Transverse colon (tissue), 4 donors: Measurements from ENCODE around the gene MRGPRG. TPM values are rescaled to one million over a fixed set of nuclear protein-coding genes. Genes with fewer than 3 reads are reported as not detected.

ENCODE experiments used
- DNase-seq: peaks from one replicate; pipeline ENCODE4 v3.0.0-alpha.2; 2019
- H3K27ac ChIP-seq, 4 donors: fragments of 200-600 bp; sonication (generic); 2 replicates each; pipeline ENCODE4 v1.5.1; 2016 to 2018; ENCODE audit warnings: inconsistent platforms in 4 of 4
- H3K27me3 ChIP-seq: fragments of 200-600 bp; sonication (generic); 2 replicates; pipeline ENCODE4 v1.5.1; 2017; ENCODE audit warnings: inconsistent platforms
- H3K36me3 ChIP-seq, 4 donors: fragments of 200-600 bp; sonication (generic); 2 replicates each; pipeline ENCODE4 v1.5.1; 2017 to 2019; ENCODE audit warnings: inconsistent platforms in 4 of 4
- H3K4me1 ChIP-seq, 4 donors: fragments of 200-600 bp; sonication (generic); 2 replicates each; pipeline ENCODE4 v1.5.1; 2017 to 2020; ENCODE audit warnings: inconsistent platforms in 4 of 4
- H3K4me3 ChIP-seq, 4 donors: fragments of 200-600 bp; sonication (generic); 1 replicate in 1 of 4; 2 replicates in 3 of 4; pipeline versions ENCODE4 v1.5.1 to v1.6.1; 2017 to 2019; ENCODE audit warnings: inconsistent platforms in 4 of 4
- H3K9me3 ChIP-seq, 2 donors: fragments of 200-600 bp; sonication (generic); 2 replicates each; pipeline ENCODE4 v1.5.1; 2017 to 2019; ENCODE audit warnings: inconsistent platforms in 2 of 2
- EP300 ChIP-seq: sonication (generic); formaldehyde crosslinking; IDR thresholded peaks from one replicate; pipeline ENCODE4 v1.6.1; 2017; ENCODE audit warnings: antibody characterized with exemption, low read depth
- POLR2A ChIP-seq: fragments of 450-650 bp; IDR thresholded peaks from one replicate; pipeline ENCODE4 v1.6.1; 2016; ENCODE audit warnings: antibody characterized with exemption, mild to moderate bottlenecking, moderate library complexity
- POLR2AphosphoS5 ChIP-seq, 3 donors: sonication (generic); formaldehyde crosslinking; IDR thresholded peaks; one replicate each; pipeline ENCODE4 v1.6.1; 2016; ENCODE audit warnings: antibody characterized with exemption in 3 of 3
- WGBS, 2 donors: methylation state at CpG; one replicate each; pipeline ENCODE4 v1.1.5; 2018; ENCODE audit warnings: low coverage in 1 of 2; 5-methylcytosine and 5-hydroxymethylcytosine counted together
- in situ Hi-C, 4 donors: fragments of 200-750 bp; cut with MboI; loops; one replicate each; pipeline versions ENCODE4 v1.15.0 to v1.15.1; 2017; ENCODE audit warnings: low sequenced_read_pairs in 3 of 4, low pct_ligation_motif_present in 1 of 4, low pct_unique_long_range_greater_than_20kb in 1 of 4
- intact Hi-C: fragments of 100-400 bp; cut with DNase I; formaldehyde crosslinking; loops from one replicate; pipeline ENCODE4 v1.15.1; 2023; ENCODE audit warnings: low total_unique reads
- total RNA-seq, 4 donors: library from RNA; depleted of rRNA; stranded (reverse); fragments of >200 nt; gene quantifications; one replicate each; pipeline ENCODE4 v1.1.0, GENCODE V29; 2016
- TF ChIP-seq, protein P1 (sequence below), 5 experiments: fragments of 200-600 bp in 3 of 5; fragments of 450-650 bp in 2 of 5; sonication (generic) in 3 of 5; IDR thresholded peaks; 1 replicate in 2 of 5; 2 replicates in 3 of 5; pipeline ENCODE4 v1.5.1; 2016 to 2017; ENCODE audit warnings: antibody characterized with exemption in 5 of 5, inconsistent platforms in 3 of 5, mild to moderate bottlenecking in 2 of 5, moderate library complexity in 1 of 5

The MRGPRG gene
- total RNA-seq, 4 donors from 2014 or later = not detected

DNA sequence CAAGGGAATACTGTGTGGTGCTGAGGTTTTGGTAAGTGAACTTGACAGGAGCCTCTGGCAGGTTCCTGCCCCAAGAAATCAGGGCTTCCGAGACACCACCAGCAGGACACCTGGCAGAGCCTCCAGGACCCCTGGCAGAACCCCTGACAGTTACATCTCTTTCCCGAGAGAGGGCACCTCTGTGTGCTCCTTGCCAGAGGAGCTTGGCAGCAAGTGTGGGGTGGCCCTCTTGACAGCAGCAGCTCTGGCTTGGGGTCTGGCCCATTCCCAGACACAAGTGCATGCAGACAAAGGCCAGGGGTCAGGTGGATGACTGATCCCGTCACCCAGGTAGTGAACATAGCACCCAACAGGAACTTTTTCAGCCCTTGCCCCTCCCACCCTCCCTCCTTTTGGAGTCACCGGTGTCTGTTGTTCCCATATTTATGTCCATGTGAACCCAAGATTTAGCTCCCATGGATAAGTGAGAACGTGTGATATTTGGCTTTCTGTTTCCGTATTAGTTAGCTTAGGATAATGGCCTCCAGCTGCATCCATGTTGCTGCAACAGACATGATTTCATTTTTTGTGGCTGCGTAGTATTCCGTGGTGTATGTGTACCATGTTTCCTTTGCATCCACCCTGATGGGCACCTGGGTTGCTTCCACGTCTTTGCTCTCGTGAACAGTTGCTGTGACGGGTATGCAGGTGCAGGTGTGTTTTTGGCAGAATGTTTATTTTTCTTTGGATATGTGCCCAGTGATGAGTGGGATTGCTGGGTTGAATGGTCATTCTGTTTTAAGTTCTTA lies 32.3 kb downstream of the MRGPRG start:
- peak; percentile 2 for DNase-seq
- WGBS, 2 donors = 40 to 83% methylated on average over 1 to 11 of the region's 11 CpGs
- Histone ChIP-seq H3K27me3 (no peaks in the 10 kb centered on the region), H3K4me3 (no peak overlapping the region), H3K27ac (no peak overlapping the region), H3K4me1 (no peaks in the 10 kb centered on the region), H3K36me3 (no peaks in the 10 kb centered on the region), H3K9me3 (no peaks in the 10 kb centered on the region)
- intact Hi-C loops (no loop called here), in situ Hi-C loops (no loop called here)
- TF ChIP-seq EP300 (no peak), POLR2AphosphoS5 (IDR thresholded peaks at IDR 0.05) (no peak), POLR2A (no peak)
- TF ChIP-seq, protein P1, sequence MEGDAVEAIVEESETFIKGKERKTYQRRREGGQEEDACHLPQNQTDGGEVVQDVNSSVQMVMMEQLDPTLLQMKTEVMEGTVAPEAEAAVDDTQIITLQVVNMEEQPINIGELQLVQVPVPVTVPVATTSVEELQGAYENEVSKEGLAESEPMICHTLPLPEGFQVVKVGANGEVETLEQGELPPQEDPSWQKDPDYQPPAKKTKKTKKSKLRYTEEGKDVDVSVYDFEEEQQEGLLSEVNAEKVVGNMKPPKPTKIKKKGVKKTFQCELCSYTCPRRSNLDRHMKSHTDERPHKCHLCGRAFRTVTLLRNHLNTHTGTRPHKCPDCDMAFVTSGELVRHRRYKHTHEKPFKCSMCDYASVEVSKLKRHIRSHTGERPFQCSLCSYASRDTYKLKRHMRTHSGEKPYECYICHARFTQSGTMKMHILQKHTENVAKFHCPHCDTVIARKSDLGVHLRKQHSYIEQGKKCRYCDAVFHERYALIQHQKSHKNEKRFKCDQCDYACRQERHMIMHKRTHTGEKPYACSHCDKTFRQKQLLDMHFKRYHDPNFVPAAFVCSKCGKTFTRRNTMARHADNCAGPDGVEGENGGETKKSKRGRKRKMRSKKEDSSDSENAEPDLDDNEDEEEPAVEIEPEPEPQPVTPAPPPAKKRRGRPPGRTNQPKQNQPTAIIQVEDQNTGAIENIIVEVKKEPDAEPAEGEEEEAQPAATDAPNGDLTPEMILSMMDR (IDR thresholded peaks at IDR 0.05) = no peak

GRCh38 chr11:3184732-3185347 lies 33.8 kb downstream of the MRGPRG start:
- Histone ChIP-seq H3K4me3 (no peak overlapping the region), H3K9me3 (no peaks in the 10 kb centered on the region), H3K36me3 (no peaks in the 10 kb centered on the region), H3K27ac (no peak overlapping the region), H3K27me3 (no peaks in the 10 kb centered on the region), H3K4me1 (no peaks in the 10 kb centered on the region)
- DNase-seq = no peak
- intact Hi-C loops = no loop called here
- WGBS, 2 donors = 81 to 85% methylated on average over 4 to 11 of the region's 11 CpGs
- TF ChIP-seq POLR2A (no peak), POLR2AphosphoS5 (IDR thresholded peaks at IDR 0.05) (no peak), EP300 (no peak)
- TF ChIP-seq, protein P1 (IDR thresholded peaks at IDR 0.05) = no peak
- in situ Hi-C loops = no loop called here

DNA sequence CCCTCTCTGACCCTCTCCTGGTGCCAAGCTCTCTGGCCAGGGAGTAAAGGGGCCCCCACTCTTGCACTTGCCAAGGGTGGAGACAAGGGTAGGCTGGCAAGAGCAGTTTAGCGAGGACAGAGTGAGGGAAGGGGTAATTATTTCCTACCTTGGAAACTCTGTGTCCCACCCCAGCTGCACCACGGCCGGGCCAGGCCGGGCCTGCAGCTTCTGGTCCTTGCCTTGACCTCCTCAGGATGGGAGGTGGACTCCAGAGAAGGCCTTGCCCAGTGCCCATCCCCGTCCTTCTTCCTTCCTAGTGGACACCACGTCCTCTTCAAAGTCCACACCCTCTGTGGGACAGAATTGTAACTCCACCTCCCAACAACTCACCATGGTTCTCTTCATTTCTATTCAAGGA lies 35.1 kb downstream of the MRGPRG start:
- in situ Hi-C loops = no loop called here
- Histone ChIP-seq H3K27ac (no peak overlapping the region), H3K4me1 (no peaks in the 10 kb centered on the region), H3K36me3 (no peaks in the 10 kb centered on the region), H3K4me3 (no peak overlapping the region), H3K27me3 (no peaks in the 10 kb centered on the region), H3K9me3 (no peaks in the 10 kb centered on the region)
- TF ChIP-seq POLR2AphosphoS5 (IDR thresholded peaks at IDR 0.05) (no peak), POLR2A (no peak), EP300 (no peak)
- TF ChIP-seq, protein P1 (IDR thresholded peaks at IDR 0.05) = no peak
- no peak for DNase-seq
- intact Hi-C loops = no loop called here
- WGBS, 2 donors = 90% methylated on average over 6 of the region's 6 CpGs; no CpG with 5 or more reads in 1 of the 2 donors

DNA sequence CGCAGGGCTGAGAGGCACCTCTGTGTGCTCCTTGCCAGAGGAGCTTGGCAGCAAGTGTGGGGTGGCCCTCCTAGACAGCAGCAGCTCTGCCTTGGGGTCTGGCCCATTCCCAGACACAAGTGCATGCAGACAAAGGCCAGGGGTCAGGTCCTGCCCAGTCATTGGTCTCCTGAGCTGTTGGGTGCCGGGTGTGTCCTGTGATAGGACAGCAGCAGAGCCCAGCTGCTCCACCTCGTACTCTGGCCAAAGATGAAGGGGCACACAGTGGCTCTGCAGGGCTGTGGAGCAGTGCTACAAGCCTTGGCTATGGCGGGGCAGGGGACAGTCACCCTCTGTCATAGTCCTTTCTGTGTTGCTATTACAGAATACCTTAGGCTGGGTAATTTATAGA lies 36.2 kb downstream of the MRGPRG start:
- 93% methylated on average over 4 of the region's 4 CpGs; no CpG with 5 or more reads in 1 of the 2 donors for WGBS, 2 donors
- in situ Hi-C loops = no loop called here
- intact Hi-C loops = no loop called here

More for the DNA sequence above, 36.2 kb downstream of the MRGPRG start:
- Histone ChIP-seq H3K4me1 (no peaks in the 10 kb centered on the region), H3K36me3 (no peaks in the 10 kb centered on the region), H3K27me3 (no peaks in the 10 kb centered on the region), H3K9me3 (no peaks in the 10 kb centered on the region), H3K27ac (no peak overlapping the region), H3K4me3 (no peak overlapping the region)
- TF ChIP-seq POLR2AphosphoS5 (IDR thresholded peaks at IDR 0.05) = no peak
- no peak for TF ChIP-seq EP300
- TF ChIP-seq, protein P1 (IDR thresholded peaks at IDR 0.05) = no peak
- no peak for TF ChIP-seq POLR2A
- DNase-seq = no peak
